Measurements from ENCODE around the gene VDR.
"Not testable (repeated sequence)": the region's sequence is repeated elsewhere in the genome, so short reads cannot be mapped to it uniquely, and the experiment has no call there.

The VDR gene

DNA sequence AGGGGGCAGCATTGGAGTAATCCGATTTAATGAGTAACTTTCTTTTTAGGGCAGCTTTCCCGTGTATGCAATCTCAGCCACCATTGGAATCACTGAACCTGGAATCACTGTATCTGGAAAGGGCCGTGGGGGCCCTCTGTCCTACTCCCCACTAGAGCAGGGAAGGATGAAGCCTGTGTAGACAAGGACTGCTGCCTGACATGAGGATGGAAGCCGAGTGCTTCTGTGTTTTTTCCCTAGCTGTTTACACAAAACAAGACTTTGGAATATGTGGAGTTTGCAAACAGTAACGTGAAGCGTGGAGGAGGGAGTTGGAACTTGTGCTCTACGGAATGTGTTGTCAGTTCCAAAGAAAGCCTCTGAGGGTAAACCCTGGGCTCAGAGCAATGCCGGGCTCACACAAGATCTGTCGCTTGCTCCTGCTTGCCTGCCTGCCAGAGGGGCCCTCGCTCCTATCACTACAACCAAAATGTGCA lies 52.7 kb downstream of the VDR start:
- Histone ChIP-seq H3K36me3 (ENCODE audit: control insufficient read depth, insufficient read depth, low read length, severe bottlenecking) (peaks cover 52% of the 10 kb centered on the region), H3K9ac (ENCODE audit: low read length) (no peak overlapping the region), H3K27me3 (replicated peaks; ENCODE audit: control insufficient read depth, insufficient read depth, low read length) (no peaks in the 10 kb centered on the region), H3K4me1 (ENCODE audit: control insufficient read depth, insufficient read depth, low read length) (peaks cover 15% of the 10 kb centered on the region), H3K9me3 (ENCODE audit: control insufficient read depth, low read length) (no peaks in the 10 kb centered on the region), H3K4me3 (ENCODE audit: low read length) (no peak overlapping the region)
- no peak for DNase-seq (ENCODE audit: low read depth)

DNA sequence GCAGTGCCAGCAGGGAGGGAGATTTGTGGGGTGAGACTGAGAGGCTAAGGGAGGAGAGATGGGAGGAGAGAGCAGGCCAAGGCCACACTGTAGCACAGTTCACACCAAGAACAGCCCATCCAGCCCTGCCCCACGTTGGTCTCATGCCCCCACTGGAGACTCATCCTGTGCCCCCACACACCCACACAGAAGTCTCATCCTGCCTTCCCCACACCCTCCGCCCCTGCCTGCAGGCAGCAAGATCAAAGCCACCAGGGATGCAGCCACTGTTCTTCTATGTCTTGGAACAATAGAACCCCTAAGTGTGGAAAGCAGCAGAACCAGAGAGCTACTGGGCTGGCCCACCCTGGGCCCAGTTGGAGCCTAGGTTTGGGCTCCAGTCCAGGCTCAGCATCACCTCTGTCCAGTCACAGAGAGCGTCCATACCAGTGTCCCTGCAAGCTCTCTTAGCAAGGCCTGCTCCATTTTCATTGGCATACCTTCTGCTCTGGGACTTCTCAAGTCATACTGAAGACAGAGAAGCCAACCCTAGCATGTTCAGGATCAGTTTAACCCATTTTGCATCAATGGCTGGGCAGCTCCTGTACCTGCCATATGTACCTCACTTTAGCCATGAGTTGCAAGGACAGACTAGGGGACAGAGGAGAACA lies 53.4 kb downstream of the VDR start:
- no peak overlapping the region for H3K9ac ChIP-seq (ENCODE audit: low read length)
- H3K36me3 ChIP-seq (ENCODE audit: control insufficient read depth, insufficient read depth, low read length, severe bottlenecking) = peaks cover 50% of the 10 kb centered on the region
- H3K9me3 ChIP-seq (ENCODE audit: control insufficient read depth, low read length) = no peaks in the 10 kb centered on the region
- H3K4me1 ChIP-seq (ENCODE audit: control insufficient read depth, insufficient read depth, low read length) = peaks cover 15% of the 10 kb centered on the region
- H3K4me3 ChIP-seq (ENCODE audit: low read length) = no peak overlapping the region
- no peaks in the 10 kb centered on the region for H3K27me3 ChIP-seq (replicated peaks; ENCODE audit: control insufficient read depth, insufficient read depth, low read length)
- DNase-seq (ENCODE audit: low read depth) = no peak

DNA sequence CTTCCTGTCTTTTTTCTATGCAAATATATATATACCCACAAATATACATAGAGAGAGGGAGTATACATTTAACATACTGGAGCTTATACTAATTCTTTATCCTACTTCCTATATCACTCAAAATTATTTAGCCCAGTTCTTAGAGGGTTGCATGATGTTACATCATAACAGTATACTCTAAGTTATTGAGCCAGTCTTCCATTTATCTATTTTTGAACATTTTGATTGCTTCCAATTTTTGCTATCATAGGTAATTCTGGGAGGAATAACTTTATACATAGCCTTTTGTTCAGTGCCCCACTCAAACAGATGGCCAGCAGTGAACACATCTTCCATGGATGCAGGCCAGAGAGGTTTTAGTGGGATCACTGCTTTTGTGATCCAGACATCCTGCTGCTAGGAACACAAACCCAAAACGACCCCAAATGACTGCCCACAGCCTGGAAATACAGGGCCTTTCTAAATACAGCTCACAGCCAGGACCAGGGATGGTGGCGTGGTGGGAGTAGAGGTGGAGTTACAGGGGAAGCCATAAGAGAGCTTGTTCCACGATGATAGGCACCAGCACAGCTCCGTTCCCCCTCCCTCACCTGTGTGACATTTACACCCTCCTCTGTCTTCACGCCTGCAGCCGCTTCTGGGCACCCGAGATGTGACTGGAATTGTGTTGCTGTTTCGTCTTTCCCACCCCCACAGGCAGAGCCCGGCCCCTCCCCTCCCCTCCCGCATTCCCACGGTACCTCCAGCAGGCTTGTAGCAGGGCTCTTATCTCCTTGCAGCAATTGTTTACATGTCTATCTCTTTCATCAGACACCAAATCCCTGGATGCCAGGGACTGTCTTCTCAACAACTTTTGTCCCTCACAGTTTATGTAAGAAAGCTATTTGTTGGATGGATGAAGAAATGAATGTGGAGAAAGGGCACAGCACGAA lies 54.4 kb downstream of the VDR start:
- no peaks in the 10 kb centered on the region for H3K9me3 ChIP-seq (ENCODE audit: control insufficient read depth, low read length)
- H3K27me3 ChIP-seq (replicated peaks; ENCODE audit: control insufficient read depth, insufficient read depth, low read length) = no peaks in the 10 kb centered on the region
- no peak overlapping the region for H3K9ac ChIP-seq (ENCODE audit: low read length)
- H3K36me3 ChIP-seq (ENCODE audit: control insufficient read depth, insufficient read depth, low read length, severe bottlenecking) = peaks cover 50% of the 10 kb centered on the region
- DNase-seq (ENCODE audit: low read depth) = no peak
- H3K4me3 ChIP-seq (ENCODE audit: low read length) = no peak overlapping the region
- peaks cover 15% of the 10 kb centered on the region for H3K4me1 ChIP-seq (ENCODE audit: control insufficient read depth, insufficient read depth, low read length)

DNA sequence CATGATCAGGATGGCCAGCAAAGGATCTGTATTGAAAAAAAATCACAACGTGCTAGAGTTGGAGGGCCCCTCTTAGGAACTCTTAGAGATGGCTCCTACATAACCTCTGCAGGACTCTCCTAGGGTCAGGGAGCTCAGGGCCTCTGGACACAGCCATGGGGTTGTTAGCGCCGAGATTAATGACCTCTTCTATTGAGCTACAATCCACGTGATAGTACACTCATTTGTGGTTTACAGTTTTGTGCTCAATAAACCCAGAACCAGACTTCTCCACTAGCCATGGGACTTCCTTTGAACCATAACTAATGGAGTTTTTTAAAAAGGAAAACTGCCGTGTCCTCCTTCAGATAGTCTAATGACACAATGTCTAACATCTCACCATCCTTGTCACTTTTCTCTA lies 55.5 kb downstream of the VDR start:
- Histone ChIP-seq H3K36me3 (ENCODE audit: control insufficient read depth, insufficient read depth, low read length, severe bottlenecking) (peaks cover 44% of the 10 kb centered on the region), H3K4me3 (ENCODE audit: low read length) (no peak overlapping the region), H3K9me3 (ENCODE audit: control insufficient read depth, low read length) (no peaks in the 10 kb centered on the region), H3K9ac (ENCODE audit: low read length) (no peak overlapping the region), H3K27me3 (replicated peaks; ENCODE audit: control insufficient read depth, insufficient read depth, low read length) (no peaks in the 10 kb centered on the region), H3K4me1 (ENCODE audit: control insufficient read depth, insufficient read depth, low read length) (peaks cover 24% of the 10 kb centered on the region)
- no peak for DNase-seq (ENCODE audit: low read depth)

DNA sequence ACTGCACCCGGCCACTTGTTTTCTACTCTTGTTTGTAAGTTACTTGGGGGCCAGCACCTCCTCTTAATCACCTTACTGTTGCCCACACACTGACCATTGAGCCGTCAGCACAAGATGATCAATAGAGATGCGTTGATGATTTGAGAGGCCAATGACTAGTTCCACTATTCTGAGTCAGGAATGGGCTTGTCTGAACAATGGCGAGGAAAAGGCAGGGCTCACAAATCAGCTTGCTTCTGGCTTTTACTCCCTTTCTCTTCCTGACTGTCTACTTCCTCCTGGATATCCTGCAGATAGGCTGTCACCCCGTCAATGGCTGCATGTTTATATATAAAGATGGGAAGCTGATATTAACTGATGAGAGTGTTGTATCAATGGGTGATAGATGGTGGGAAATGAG lies 55.9 kb downstream of the VDR start:
- Histone ChIP-seq H3K27me3 (replicated peaks; ENCODE audit: control insufficient read depth, insufficient read depth, low read length) (no peaks in the 10 kb centered on the region), H3K9ac (ENCODE audit: low read length) (no peak overlapping the region), H3K9me3 (ENCODE audit: control insufficient read depth, low read length) (no peaks in the 10 kb centered on the region), H3K4me3 (ENCODE audit: low read length) (no peak overlapping the region), H3K36me3 (ENCODE audit: control insufficient read depth, insufficient read depth, low read length, severe bottlenecking) (peaks cover 44% of the 10 kb centered on the region), H3K4me1 (ENCODE audit: control insufficient read depth, insufficient read depth, low read length) (peaks cover 28% of the 10 kb centered on the region)
- DNase-seq (ENCODE audit: low read depth) = no peak

DNA sequence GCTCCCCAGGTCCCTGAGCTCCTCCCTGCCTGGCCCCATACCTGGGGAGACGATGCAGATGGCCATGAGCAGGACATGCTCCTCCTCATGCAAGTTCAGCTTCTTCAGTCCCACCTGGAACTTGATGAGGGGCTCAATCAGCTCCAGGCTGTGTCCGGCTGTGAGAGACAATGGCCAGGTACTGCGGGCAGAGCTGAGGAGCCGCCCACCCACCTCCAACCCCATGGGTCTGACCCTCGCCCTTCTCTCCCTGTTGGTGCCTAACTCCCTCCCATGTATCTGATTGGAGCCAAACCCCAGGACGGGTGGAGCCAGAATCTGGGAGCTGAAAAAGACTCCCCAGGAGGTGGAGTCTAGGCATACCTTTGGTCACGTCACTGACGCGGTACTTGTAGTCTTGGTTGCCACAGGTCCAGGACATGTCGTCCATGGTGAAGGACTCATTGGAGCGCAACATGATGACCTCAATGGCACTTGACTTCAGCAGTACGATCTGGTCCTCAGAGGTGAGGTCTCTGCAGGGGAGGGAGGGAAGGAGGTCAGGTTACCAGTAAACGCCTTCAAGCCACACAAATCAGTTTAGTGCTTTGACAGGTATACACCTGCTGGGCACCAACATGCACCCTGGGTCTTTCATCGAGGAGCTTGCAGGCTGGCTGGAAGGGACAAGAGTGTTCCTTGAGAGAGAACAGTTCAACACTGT lies 58.3 kb downstream of the VDR start:
- no peak overlapping the region for H3K9ac ChIP-seq (ENCODE audit: low read length)
- H3K27me3 ChIP-seq (replicated peaks; ENCODE audit: control insufficient read depth, insufficient read depth, low read length) = no peaks in the 10 kb centered on the region
- peaks cover 43% of the 10 kb centered on the region for H3K36me3 ChIP-seq (ENCODE audit: control insufficient read depth, insufficient read depth, low read length, severe bottlenecking)
- no peak overlapping the region for H3K4me3 ChIP-seq (ENCODE audit: low read length)
- H3K4me1 ChIP-seq (ENCODE audit: control insufficient read depth, insufficient read depth, low read length) = peaks cover 22% of the 10 kb centered on the region
- no peak for DNase-seq (ENCODE audit: low read depth)
- no peaks in the 10 kb centered on the region for H3K9me3 ChIP-seq (ENCODE audit: control insufficient read depth, low read length)

DNA sequence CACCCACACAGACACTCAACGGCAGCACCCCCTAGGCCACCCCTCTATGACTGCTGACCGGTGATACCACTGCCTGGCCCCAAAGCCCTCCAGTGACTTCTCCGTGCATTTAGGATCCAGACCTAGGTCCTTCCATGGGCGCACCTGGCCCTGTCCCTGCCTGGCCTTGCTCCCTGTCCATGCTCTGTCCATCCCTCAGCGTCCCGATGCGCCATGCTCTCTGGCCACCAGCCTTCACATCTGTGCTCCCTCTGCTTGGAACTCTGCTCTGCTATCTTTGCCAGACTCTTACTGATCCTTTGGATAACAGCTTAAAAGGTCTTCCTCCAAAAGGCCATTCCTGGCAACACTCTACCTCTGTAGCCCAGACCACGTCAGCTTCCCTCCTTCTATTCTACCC lies 59.7 kb downstream of the VDR start:
- Histone ChIP-seq H3K4me1 (ENCODE audit: control insufficient read depth, insufficient read depth, low read length) (peaks cover 24% of the 10 kb centered on the region), H3K9ac (ENCODE audit: low read length) (no peak overlapping the region), H3K4me3 (ENCODE audit: low read length) (no peak overlapping the region), H3K36me3 (ENCODE audit: control insufficient read depth, insufficient read depth, low read length, severe bottlenecking) (peaks cover 37% of the 10 kb centered on the region), H3K27me3 (replicated peaks; ENCODE audit: control insufficient read depth, insufficient read depth, low read length) (no peaks in the 10 kb centered on the region), H3K9me3 (ENCODE audit: control insufficient read depth, low read length) (no peaks in the 10 kb centered on the region)
- DNase-seq (ENCODE audit: low read depth) = no peak

DNA sequence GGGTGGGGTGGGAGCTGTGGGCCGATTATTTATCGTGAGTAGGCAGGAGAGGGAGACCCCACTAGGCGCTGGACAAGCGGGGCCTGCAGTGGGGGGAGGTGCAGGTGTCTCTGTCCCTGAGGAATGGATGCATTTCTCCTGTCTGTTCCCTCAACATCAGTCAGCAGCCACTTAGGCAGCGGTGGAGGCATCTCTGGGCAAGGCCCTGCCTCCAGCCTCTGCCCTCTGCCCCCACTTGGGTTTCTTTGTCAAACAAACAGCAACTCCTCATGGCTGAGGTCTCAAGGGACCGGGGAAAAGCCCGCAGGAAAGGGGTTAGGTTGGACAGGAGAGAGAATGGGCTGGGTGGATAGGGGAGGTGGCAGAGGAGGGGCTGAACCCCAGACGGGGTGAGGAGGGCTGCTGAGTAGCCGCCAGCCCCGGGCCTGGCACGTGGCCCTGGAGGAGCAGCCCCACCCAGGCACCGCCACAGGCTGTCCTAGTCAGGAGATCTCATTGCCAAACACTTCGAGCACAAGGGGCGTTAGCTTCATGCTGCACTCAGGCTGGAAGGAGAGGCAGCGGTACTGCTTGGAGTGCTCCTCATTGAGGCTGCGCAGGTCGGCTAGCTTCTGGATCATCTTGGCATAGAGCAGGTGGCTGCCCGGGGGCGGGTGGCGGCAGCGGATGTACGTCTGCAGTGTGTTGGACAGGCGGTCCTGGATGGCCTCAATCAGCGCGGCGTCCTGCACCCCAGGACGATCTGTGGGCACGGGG lies 60.4 kb downstream of the VDR start:
- no peak overlapping the region for H3K4me3 ChIP-seq (ENCODE audit: low read length)
- DNase-seq (ENCODE audit: low read depth) = no peak

DNA sequence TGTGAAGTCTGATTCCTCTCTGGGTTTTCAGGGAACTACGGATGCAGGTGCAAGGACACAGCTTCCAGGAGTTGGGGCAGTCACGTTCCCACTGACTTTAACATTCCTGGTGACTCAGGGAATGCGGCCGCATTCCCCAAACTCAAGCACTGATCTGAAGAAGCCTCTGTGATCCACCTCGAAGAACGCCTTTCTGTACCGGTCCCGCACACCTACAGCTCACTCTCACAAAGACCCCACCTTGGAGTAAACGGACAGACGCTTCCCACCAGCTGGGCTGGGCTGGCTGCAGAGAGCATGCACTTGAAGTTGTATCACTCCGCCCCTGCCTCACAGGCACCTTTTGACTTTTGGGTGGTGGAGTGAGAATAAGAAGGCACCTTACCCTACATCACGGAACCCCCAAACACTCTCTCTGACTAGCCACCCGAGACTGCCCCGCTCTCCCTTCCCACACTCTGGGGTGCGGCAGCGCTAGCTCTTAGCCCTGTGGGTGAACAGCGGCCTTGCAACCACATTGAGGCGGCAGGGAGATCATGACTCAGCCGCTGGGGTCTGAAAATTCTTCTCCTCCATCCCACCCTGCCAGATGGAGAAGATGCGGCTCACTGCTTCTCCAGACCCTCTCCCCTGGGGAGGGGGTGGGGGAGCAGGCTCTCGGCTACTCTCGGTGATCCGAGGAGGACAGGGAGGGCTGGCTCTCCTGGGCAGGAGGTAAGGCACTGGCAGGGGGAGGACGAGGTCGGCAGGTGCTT lies 61.4 kb downstream of the VDR start:
- no peak overlapping the region for H3K9ac ChIP-seq (ENCODE audit: low read length)
- peaks cover 29% of the 10 kb centered on the region for H3K36me3 ChIP-seq (ENCODE audit: control insufficient read depth, insufficient read depth, low read length, severe bottlenecking)
- H3K4me1 ChIP-seq (ENCODE audit: control insufficient read depth, insufficient read depth, low read length) = peaks cover 24% of the 10 kb centered on the region
- H3K4me3 ChIP-seq (ENCODE audit: low read length) = no peak overlapping the region
- no peaks in the 10 kb centered on the region for H3K27me3 ChIP-seq (replicated peaks; ENCODE audit: control insufficient read depth, insufficient read depth, low read length)
- no peaks in the 10 kb centered on the region for H3K9me3 ChIP-seq (ENCODE audit: control insufficient read depth, low read length)
- no peak for DNase-seq (ENCODE audit: low read depth)

More for the DNA sequence above, 60.4 kb downstream of the VDR start:
- Histone ChIP-seq H3K9me3 (ENCODE audit: control insufficient read depth, low read length) (no peaks in the 10 kb centered on the region), H3K27me3 (replicated peaks; ENCODE audit: control insufficient read depth, insufficient read depth, low read length) (no peaks in the 10 kb centered on the region), H3K36me3 (ENCODE audit: control insufficient read depth, insufficient read depth, low read length, severe bottlenecking) (peaks cover 37% of the 10 kb centered on the region), H3K9ac (ENCODE audit: low read length) (no peak overlapping the region), H3K4me1 (ENCODE audit: control insufficient read depth, insufficient read depth, low read length) (peaks cover 24% of the 10 kb centered on the region)

DNA sequence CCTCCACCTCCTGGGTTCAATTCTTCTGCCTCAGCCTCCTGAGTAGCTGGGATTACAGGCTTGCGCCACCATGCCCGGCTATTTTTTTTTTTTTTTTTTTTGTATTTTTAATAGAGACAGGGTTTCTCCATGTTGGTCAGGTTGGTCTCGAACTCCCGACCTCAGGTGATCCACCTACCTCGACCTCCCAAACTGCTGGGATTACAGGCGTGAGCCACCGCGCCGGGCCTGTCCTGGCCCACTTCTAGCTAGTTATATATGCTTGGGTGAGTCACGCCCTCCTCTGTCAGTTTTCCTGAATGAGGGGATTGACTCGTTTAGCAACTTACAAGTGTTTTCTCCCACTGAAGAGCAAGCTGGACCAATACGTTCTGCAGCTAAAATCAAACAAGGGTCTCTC lies 62.3 kb downstream of the VDR start:
- H3K9ac ChIP-seq (ENCODE audit: low read length); H3K27me3 ChIP-seq (replicated peaks; ENCODE audit: control insufficient read depth, insufficient read depth, low read length); H3K9me3 ChIP-seq (ENCODE audit: control insufficient read depth, low read length); H3K4me3 ChIP-seq (ENCODE audit: low read length); DNase-seq (ENCODE audit: low read depth): not testable (repeated sequence)
- peaks cover 24% of the 10 kb centered on the region for H3K4me1 ChIP-seq (ENCODE audit: control insufficient read depth, insufficient read depth, low read length)
- peaks cover 26% of the 10 kb centered on the region for H3K36me3 ChIP-seq (ENCODE audit: control insufficient read depth, insufficient read depth, low read length, severe bottlenecking)

All from adipocyte (in vitro differentiated cells).